HG02870 (cell line): ENCODE measurements around the gene RNU1-1.
A peak's percentile ranks its signal among the peaks of the same experiment; 100 is the strongest.
"Not testable (repeated sequence)": the region's sequence is repeated elsewhere in the genome, so short reads cannot be mapped to it uniquely, and the experiment has no call there.

Source experiments
- ATAC-seq: cut with Tn5 transposase; IDR thresholded peaks from one replicate; pipeline ENCODE4 v1.9.1; 2021; ENCODE audit warnings: mild to moderate bottlenecking, moderate library complexity; ENCODE audit not compliant: unreplicated experiment

The RNU1-1 gene

DNA sequence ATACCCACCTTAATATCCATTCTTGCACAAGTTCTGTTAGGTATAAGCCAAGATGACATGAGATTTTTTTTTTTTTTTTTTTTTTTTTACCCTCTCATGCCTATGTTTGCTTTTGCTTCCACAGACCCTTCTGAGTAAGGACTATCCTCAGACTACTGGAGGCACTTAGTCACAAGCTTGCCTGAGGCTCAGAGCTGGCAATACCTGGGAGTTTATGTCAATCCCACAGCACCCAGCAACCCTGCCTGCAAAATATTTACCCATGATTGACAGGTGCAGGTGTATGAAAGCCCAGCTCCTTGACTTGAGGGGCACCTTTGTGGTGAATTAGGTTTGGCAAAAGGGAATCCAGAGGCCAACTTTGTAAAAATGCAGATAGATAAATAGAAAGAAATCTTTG, 11.7 kb upstream of the RNU1-1 start:
- not testable (repeated sequence) for ATAC-seq

- ATAC-seq = not testable (repeated sequence)
These were observed 7.6 kb upstream of the RNU1-1 start for GRCh38 chr1:16521679-16522078.

DNA sequence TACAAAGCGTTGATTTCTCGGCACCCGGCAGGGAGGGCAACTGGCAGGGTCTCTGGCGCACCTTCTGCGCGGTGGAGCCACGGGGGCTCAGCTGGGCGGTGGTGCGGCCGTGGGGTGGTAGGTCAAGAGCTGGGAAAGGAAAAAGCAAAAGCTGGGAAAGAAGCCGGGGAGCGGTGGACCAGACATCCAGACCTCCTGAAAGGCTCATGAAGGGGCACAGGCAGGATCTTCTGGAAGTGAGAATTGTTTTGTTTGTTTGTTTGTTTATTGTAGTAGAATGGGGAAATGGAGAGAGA, 7.2 kb upstream of the RNU1-1 start:
- no peak for ATAC-seq

- ATAC-seq = not testable (repeated sequence)
These were observed 6.6 kb upstream of the RNU1-1 start for GRCh38 chr1:16520435-16521287.

- not testable (repeated sequence) for ATAC-seq
These were observed 5.3 kb upstream of the RNU1-1 start for GRCh38 chr1:16519255-16519951.

GRCh38 chr1:16518913-16519254, 4.8 kb upstream of the RNU1-1 start:
- not testable (repeated sequence) for ATAC-seq

DNA sequence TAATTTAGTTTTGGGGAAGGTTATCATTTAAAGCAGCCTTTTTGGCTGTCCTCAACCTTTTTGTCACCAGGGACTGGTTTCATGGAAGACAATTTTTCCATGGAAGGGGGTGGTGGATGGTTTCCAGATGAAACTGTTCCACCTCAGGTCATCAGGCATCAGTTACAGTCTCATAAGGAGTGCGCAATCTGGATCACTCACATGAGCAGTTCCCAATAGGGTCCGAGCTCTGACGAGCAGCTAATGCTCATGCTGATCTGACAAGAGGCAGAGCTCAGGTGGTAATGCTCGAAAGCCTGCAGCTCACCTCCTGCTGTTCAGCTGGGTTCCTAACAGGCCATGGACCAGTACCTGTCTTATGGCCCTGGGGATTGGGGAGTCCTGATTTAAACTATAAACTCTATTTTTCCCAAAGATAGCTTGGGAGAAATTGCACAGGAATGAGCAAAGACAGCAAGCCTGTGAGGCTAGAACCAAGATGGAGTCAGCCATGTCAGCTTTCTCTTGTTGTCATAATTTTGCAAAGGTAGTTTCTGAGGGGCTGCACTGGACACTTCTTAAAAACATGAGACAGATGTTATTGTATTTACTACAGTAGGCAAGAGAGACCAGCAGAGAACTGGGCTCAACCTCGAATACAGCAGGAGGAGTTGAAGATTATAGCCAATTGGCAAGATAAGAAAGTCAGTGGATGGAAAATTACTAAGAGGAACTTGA, 2.8 kb upstream of the RNU1-1 start:
- ATAC-seq = not testable (repeated sequence)

- peak; percentile 76 for ATAC-seq
These were observed 526 bp downstream of the RNU1-1 start for GRCh38 chr1:16513412-16514106.

DNA sequence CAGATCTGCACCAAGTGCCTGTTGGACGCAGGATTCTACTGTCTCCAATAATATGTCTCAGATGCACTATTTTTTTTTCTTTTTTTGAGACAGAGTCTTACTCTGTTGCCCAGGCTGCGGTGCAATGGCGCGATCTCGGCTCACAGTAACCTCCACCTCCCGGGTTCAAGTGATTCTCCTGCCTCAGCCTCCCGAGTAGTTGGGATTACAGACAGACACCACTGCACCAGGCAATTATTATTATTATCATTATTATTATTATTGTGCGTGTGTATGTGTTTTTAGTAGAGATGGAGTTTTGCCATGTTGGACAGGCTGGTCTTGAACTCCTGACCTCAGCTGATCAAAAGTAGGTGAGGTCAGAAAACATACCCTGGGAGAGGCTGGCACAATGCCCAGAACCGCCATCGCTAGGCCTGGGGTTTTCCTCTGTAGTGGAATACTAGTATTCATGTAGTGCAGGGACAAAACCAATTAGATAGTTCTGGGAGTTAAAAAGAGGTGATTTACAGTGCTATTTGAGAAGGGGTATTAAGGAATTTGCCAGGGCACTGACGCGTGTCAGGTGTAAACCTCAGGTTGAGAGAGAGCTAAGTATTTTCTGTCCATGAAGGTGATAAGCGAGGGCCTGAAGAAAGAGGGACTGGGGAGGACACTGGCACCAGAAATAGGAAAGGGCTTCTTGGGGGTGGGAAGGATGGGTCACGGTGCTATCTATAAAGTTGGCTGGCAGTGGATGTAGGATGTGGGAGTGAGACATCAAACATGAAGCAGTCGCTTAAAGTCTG, 1.3 kb downstream of the RNU1-1 start:
- ATAC-seq = not testable (repeated sequence)

- ATAC-seq = not testable (repeated sequence)
These were observed 2.2 kb downstream of the RNU1-1 start for GRCh38 chr1:16511926-16512325.

DNA sequence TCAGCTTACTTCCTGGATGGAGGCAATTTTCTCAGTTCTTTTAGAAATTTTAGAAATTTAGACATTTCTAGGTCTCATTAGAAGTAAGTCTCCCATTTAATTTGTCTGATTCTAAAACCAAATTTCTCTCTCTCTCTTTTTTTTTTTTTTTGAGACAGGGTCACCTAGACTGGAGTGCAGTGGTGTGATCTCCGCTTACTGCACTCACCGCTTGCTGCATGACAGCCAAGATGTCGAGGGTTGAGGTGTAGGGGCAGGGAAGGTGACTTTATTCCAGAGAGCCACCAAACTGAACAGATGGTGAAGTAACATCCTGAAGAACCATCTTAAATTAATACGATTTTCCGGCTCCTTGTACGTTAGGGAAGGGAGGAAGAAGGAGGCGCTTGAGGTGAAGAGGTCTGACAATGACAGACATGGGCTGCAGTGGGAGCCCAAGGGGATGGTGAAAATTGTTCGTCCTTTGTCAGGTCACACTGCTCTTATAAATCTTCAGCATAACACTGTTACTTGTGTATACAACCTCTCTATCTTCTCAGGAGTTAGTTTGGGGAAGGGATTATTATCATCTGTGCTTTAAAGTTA, 5.1 kb downstream of the RNU1-1 start:
- not testable (repeated sequence) for ATAC-seq

GRCh38 chr1:16506364-16507136, 7.5 kb downstream of the RNU1-1 start:
- not testable (repeated sequence) for ATAC-seq

DNA sequence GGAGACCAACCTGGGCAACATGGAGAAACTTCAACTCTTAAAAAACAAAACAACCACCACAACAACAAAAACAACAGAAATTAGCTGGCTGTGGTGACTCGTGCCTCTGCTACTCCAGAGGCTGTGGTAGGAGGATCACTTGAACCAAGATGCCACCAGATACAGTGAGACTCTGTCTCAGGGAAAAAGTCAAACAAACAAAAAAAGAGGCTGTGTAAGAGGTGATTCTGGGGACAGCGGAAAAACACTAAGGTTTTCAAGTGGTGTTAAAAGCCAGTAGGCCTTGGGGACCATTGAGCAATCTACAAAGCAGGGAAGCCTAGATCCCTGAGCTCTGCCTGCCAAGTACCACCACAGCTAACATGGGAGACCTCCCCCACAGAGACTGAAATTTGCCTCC, 8.2 kb downstream of the RNU1-1 start:
- not testable (repeated sequence) for ATAC-seq

- no peak for ATAC-seq
These were observed 10.6 kb downstream of the RNU1-1 start for GRCh38 chr1:16503494-16503893.

GRCh38 chr1:16501446-16501845, 12.6 kb downstream of the RNU1-1 start:
- ATAC-seq = not testable (repeated sequence)

DNA sequence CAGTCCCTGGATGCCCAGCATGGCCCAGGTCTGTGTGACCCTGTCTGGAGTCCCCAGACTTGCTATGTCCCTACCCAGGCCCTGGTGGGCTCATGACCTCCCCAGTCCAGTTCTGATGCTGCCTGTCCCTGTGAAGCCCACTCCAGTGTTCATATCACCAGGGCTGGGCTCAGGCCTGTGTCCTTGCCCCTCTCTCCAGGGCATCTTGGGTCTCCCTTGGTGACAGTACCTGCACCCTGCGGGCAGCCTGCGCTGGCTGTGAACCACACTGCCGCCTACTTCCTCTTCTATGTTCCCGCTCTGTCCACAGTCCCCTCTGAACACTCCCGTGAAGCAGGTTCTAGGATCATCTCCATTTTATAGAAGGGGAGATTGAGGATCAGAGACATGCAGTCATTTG, 13.1 kb downstream of the RNU1-1 start:
- ATAC-seq = not testable (repeated sequence)

GRCh38 chr1:16500466-16500865, 13.6 kb downstream of the RNU1-1 start:
- ATAC-seq = not testable (repeated sequence)

DNA sequence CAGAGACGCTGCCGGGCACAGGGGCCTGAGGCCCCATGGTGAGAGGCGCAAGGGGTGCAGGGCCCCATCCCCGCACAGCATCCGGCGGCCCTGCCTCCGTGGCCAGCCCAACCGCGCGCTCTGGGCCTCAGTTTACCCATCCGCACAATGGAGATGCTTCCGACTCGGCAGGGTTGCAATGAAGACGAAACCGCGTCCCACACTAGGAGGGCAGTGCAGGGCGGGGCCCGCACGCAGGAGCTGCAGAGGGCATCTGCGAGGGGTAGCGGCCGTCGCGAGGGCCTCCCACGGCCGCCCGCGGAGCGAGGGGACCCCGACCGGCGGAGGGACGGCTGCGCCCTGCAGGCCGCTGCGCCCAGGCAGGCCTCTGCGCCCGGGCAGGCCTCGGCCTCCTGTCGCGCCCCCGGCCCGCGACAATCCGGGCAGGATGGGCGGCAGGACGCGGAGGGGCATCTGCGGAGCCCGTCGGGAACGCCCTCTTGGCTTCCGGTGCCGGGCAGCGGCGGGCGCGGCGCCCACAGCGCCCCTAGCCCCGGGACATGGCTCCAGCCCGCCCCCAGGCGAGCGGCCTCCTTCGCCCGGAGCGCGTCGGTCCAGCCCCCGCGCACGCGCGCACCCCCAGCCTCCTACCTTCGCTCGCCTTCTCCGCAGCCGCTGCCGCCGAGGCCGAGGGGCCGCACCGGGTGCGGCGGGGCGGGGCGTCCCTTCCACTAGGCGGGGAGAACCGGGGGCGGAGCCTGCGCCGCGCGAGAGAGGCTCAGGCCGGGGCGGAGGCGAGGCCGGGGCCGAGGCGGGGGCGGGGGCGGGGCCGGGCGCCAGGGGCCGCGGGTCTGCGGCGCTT, 15.3 kb downstream of the RNU1-1 start:
- peak; percentile 76 for ATAC-seq
